NOMO-1 treated with DMSO at 0.1 percent for 48 hours (cell line): Measurements from ENCODE around the gene SGMS1.
"Not testable (repeated sequence)": the region's sequence is repeated elsewhere in the genome, so short reads cannot be mapped to it uniquely, and the experiment has no call there.

Experiments used
- DNase-seq: peaks from one replicate; lab custom pipeline; 2025; ENCODE audit not compliant: unreplicated experiment; lab: John Stamatoyannopoulos, UW

SGMS1 gene

DNA sequence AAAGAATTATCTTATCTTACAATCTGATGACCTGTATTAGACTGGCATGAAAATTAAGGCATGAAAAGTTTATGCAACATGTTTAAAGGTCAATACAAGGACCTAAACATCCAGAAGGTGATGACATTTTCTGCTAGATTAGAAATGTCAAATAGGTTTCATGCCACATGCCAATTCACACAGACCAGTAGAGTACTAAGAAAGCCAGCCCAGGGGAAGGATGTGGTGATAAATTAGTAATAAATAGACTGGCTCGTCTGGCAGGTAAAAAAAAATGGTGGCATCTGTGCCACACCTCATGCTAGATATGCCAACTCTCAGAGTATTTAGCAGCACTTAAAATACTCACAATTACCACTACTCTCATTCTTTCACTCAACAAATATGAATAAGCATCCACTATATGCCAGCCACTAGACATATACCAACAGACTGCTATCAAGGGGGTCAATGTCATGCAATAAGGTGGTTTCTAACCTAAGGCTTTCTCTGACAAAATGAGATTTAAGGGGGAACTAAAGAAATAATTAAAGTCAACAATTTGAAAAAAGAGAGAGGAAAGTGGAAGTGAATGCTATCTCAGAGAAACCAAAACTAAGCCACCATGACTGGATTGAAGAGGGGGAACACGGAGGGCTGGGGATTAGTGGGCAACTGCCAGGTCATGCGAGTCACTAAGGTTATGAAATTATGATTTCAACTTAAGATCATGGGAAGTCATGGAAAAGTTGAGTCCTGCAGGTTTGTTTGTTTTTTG is 83.5 kb downstream of the SGMS1 start:
- peak; percentile 80 for DNase-seq

- DNase-seq, result no peak
Observed at GRCh38 chr10:50538555-50539398, 85.0 kb downstream of the SGMS1 start.

DNA sequence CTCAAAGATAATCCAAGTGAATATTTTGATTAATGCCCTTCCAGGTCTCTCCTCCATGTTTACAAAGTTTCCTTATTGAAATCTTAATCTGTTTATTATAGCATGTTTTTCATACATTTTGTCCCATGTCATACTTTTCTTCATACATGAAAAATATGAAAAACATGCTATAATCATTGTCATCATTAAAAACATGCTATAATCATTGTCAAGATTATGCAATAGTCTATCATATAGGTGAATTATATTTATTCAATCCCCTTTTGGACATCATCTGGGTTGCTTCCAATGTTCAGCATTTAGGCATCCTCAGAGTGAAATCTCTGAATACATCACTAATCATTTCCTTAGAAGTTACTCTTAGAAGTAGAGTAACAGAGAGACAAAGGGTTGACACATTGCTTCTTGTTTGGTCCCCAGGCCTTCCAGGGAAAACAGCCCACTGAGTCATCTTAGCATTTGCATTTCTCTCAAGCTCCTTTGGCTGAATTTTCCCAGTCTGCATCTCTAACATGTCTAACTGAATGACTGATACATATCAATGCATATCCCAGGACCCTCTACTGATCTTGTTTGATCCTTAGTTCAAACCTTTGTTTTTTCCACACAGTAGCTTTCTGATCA is 87.0 kb downstream of the SGMS1 start:
- no peak for DNase-seq

DNA sequence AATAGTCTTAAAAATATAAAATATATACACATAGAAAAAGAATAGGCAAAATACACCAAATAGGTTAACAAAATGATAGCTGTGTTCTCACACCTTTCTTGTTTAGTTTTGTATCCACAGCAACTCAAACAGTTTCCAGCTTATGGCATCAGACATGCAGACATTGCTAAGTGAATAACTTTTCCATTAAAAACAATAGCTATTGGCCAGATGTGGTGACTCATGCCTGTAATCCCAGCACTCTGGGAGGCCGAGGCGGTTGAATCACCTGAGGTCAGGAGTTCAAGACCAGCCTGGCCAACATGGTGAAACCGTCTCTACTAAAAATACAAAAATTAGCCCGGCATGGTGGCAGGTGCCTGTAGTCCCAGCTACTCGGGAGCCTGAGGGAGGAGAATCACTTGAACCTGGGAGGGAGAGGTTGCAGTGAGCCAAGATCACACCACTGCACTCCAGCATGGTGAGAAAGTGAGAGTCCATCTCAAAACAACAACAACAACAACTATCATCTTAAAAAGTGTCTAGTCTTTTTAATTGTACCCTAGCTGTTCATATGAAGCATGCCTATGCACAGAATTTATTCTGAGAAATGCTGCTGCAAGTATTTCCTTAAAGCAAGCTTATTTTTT is 88.9 kb downstream of the SGMS1 start:
- DNase-seq, result not testable (repeated sequence)

DNA sequence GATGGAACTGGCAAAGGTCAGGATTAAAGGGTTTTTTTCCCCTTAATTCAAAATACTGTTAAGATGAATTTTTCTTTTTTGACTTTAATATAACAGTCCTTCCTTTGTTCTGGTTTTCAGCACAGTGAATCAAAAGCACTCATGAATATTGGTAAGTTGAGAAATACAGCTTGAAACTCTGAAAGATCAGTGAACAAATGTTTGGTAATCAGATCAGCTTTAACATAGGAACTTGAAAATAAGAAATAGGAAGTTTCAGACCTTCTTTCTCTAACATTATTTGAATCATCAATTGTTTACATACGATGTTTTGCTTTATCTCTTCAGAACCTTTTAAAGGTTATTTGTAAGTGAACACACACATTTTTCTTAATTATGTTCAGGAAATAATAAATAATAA is 90.5 kb downstream of the SGMS1 start:
- peak; percentile 19 for DNase-seq

GRCh38 chr10:50531388-50532077 is 92.2 kb downstream of the SGMS1 start:
- DNase-seq, result no peak

DNA sequence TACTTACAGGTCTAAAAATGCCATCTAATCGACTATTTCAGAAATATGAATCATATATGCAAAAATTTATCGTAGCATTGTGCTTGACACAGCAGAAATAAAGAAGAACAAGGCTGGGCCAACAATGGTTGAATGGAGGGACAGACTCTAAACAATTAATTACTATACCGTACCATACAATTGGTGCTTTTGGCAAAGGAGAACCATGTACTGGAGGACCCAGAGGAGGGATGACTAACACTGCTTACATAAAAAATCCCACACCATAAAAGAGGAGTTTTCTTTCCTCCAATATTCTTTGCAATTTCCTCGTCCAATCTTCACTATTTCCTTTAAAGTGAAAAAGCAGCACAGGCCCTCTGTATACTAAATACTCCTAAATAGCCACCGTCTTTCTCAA is 94.1 kb downstream of the SGMS1 start:
- no peak for DNase-seq

DNA sequence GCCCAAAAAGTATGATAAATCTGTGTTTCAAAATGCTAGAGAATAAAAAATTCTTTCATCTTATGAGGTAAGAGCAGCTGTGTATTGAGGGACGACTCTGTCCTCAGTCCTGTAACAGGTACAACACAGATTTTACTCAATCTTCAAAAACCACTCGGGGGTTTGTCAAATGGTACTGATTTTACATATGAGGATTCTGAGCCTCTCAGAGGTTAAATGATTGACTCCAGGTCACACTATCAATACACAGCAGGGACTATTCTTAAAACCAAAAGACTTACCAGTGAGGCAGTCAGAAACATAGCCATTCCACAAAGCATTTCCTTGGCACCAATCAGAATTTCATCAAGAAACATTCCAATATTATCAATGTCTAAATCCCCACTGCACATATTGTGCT is 95.5 kb downstream of the SGMS1 start:
- DNase-seq, result no peak

DNA sequence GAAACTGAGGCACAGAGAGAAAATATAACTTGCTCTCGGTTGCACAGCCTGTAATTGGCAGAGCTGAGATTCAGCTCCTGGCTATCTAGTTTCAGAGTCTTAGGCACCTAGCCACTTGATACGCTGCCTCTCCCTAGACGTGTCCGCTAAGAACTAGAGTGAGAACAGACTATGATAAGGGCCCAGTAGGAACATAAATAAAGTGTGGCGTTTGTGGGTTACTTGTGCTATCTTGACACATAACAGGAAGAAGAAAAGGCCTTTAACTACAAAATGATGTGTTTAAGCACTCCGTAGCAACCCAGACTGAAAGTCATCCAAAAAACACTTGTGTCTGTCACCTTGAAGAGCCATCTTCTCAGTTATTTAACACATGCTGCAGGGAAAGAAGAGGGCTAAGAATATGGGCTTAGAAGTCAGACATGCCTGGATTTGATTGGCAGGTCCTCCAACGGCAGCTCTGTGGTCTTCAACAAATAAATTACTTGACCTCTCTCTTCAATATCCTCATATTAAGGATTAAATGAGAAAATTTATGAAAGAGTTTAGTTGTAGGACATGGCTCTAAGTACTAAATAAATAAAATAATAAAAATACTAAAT is 96.2 kb downstream of the SGMS1 start:
- DNase-seq, result no peak

DNA sequence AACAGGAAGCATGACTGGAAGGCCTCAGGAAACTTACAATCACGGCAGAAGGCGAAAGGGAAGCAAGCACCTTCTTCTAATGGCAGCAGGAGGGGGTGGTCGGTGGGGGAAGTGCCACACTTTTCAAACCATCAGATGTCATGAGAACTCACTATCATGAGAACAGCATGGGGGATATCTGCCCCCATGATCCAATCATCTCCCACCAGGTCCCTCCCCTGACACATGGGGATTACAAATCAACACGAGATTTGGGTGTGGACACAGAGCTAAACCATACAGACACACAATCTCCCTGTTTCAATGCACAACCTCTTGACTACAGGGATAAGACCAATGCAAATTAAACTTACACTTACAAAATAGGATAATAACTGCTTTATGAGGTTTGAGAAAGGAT is 97.6 kb downstream of the SGMS1 start:
- no peak for DNase-seq

GRCh38 chr10:50523357-50523756 is 100.4 kb downstream of the SGMS1 start:
- no peak for DNase-seq

GRCh38 chr10:50522908-50523307 is 100.8 kb downstream of the SGMS1 start:
- no peak for DNase-seq

DNA sequence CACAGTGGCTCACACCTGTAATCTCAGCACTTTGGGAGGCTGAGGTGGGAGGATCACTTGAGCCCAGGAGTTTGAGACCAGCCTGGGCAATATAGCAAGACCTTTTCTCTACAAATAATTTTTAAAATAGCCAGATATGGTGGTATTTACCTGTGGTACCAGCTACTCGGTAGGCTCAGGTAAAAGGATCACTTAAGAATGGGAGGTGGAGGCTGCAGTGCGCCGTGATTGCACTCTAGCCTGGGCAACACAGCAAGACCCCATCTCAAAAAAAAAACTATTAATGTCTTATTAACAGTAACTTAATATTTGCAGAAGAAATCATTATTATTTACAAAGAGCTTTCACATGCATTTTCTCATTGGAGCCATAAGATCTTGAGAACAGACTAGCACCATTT is 103.6 kb downstream of the SGMS1 start:
- no peak for DNase-seq

DNA sequence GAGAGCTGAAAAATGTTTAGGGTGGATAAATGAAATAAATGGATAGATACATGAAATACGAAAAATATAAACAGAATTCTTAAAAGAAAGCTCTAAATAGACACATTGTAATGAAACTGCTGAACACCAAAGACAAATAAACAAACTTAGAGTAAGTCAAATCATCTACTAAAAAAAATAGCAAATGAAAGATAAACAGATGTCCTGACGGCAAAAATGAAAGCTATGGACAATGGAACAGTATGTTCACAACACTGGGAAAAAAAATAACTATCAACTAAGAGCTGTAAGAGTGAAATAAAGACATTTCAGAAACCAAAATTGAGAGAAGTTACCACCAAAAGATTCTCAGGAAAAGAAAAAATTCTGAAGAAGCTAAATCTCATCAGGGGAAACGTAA is 106.1 kb downstream of the SGMS1 start:
- no peak for DNase-seq

DNA sequence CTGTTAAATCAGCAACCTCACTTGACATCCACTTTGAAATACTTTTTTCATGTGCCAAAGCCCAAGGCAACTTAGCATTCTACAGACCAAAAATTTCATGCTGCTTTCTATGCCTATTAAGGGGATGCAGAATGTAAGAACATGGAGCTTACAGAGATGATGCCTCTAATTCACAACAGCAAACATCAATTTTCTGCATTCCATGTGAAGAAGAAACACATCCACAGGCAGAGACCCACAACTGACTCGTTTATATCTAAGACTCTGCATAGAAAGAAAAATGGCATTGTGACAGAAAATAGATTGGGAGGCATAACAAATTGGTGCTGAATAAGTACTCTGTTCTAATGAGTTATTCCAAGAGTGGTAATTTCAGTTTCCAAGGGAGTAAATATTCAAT is 107.6 kb downstream of the SGMS1 start:
- no peak for DNase-seq

- no peak for DNase-seq
Observed at GRCh38 chr10:50515420-50515819, 108.3 kb downstream of the SGMS1 start.

DNA sequence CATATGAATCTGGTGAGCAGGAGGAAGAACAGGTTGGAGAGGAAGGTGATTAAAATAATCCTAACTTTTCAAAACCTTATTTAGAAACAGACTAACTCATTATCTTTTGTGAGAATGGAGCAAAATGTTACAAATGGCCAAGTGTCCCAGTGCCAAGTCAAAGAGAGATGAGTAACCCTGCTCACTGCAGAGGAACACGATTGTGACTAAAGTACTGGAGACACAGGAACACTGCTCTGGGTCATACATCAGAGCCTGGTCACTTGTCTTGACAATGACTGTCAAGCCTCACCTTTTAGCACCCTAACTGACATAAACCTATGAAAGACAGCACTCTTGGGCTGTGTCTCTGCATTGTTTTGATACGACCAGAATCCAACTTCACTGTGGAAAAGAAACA is 108.8 kb downstream of the SGMS1 start:
- no peak for DNase-seq

DNA sequence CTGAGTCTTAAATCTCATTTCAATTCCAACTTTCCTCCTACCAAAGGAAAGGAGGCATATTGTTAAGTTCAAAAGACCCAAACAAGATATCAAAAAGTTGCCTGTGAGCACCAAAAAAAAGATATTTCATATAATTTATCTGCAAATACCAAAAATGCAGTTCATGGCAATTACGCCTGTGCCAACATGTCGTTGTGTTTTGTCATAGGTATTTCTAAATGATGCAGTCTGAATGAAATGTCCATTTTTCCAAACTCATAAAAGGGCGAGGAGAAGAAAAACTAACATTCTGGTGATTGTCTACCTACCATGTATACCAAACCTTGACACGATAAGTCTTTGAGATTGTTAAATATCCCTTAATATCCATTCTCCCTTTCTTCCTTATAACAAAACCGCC is 109.8 kb downstream of the SGMS1 start:
- DNase-seq, result no peak

- DNase-seq, result peak; percentile 5
Observed at GRCh38 chr10:50512743-50513416, 110.9 kb downstream of the SGMS1 start.

DNA sequence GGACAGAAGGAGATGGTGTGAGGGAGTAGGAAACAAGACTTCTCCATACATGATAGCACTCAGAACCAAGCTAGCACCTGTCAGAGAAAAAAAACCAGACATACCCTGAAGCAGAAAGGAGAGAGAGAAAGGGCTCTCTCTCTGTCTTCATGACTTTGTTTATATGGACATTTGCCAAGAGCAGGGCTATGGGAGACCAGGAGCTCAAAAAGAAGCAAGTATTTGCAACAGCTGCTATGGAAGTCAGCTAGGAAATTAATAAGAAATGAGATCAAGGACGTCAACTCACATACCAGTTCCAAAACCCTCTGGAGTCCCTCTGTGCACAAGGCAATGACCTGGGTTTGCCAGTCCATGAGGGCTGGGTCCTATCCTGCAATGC is 111.6 kb downstream of the SGMS1 start:
- DNase-seq, result no peak
